Measurements from ENCODE around the gene C16orf78.

The C16orf78 gene, protein sequence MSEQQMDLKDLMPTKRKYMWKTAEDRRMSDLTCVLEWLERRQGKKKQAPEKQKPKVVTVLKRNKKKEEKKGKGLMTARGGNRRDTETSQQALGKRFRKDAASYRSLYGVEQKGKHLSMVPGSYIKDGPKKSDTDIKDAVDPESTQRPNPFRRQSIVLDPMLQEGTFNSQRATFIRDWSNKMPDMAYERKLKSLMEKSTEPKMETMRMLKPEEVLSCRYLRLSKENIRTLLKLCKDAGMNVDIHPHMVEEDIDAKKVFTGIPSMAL

GRCh38 chr16:49373504-49373903 is at the start of gene C16orf78:
C16orf78 (plus strand) TSS chr16:49373804; CDS start chr16:49373940, 136 bp downstream.
- DNase-seq: no peak

DNA sequence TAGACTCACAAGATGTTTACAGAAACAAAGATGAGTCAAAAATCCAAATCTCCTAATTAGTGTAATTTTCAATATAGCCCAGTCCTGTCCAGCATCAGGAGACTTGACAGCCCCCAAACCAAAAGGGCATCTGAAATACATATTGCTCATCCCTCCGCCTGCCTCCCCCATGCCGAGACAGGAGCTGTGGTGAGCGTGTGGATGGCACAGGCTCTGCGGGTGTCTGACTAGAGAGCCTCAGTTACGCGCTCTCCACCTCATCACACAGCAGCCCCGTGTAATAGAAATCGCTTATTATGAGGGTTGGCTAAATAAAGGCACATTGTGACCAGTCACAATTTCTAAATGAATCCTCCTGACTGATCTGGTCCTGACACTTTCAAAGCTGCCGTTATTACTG is 48.9 kb upstream of the C16orf78 start:
- no peak for DNase-seq

DNA sequence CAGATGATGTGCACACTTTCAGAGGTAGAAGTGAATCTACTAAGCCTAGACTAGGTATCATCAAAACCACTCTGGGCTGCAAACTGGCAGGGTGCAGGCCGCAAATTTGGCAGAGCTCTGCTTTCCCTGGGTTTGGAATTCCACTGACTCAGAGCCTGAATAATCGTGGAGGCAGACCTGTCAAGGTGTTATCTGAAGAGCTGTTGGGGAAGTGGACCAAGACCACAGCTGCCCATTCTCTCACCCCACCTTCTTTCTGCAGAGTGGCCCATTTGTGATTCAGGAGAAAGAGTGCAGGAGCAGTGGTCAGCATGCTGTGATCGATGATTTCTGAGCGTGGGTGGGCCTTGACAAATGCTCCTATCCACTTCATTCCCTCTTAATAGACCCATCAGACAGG is 46.1 kb upstream of the C16orf78 start:
- no peak for DNase-seq

GRCh38 chr16:49328325-49328724 is 45.3 kb upstream of the C16orf78 start:
- no peak for DNase-seq

DNA sequence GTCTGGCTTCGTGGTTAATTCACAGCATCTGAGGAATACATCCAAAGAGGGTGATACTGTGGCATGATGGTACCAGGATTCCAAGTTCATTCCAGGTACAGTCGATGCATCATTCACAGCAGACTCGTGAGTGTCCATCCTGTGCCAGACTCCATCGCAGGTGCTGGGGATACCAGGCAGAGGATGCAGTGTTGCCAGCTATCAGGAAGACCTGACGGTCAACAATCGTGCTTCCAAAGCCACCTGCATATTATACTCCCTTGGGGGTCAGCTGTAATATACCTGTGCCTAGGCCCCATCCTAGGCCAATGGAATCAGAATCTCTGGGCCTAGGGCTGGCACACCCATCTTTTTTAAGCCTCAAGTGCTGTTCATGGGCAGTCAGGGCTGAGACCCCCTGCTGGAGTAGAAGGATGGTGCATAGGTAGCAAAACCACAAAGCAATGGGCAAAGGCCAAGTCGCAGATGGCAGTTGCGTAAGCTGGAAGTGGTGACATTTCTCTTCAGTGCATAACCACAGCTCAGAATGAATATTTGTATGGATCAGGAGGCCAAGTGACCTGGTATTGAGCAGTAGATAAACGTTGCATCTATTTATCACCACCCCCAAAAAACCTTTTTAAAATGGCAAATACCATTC is 42.9 kb upstream of the C16orf78 start:
- DNase-seq: no peak

GRCh38 chr16:49332589-49333258 is 40.9 kb upstream of the C16orf78 start:
- no peak for DNase-seq

- no peak for DNase-seq
These were observed 40.4 kb upstream of the C16orf78 start for GRCh38 chr16:49333259-49333597.

DNA sequence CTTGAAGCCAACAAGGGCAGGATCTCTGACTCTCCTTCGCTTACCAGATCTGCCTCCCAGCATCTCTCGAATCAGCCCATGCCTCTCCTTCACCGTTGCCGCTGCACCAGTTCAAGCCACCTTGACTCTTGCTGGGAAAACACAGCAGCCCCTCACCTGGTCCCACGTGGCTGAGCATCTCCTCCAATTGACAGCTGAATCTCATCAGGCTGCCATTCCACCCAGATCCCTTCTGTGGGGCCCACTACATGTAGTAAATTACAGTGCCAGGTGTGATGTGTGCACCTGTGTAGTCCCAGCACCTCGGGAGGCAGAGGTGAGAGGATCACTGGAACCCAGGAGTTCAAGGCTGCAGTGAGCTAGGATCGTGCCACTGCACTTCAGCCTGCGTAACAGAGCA is 37.8 kb upstream of the C16orf78 start:
- DNase-seq: no peak

DNA sequence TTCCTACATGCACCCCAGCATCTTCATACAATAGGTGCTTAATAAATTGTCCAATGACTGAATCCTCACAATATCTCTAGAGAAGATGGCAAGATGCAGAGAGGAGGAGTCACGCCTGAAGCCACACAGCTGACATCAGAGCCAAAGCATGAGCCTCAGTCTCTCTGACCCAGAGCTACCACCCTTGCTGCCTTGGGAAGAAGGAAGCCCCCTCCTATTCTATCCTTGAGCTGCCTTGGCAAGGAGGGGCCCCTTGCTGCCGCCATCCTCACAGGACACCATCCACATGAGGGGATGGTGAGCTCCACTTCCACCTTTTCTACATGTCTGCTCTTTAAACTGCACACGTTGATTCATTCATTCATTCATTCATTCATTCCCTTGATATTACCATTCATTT is 37.0 kb upstream of the C16orf78 start:
- no peak for DNase-seq

- DNase-seq: no peak
These were observed 35.7 kb upstream of the C16orf78 start for GRCh38 chr16:49337814-49338350.

DNA sequence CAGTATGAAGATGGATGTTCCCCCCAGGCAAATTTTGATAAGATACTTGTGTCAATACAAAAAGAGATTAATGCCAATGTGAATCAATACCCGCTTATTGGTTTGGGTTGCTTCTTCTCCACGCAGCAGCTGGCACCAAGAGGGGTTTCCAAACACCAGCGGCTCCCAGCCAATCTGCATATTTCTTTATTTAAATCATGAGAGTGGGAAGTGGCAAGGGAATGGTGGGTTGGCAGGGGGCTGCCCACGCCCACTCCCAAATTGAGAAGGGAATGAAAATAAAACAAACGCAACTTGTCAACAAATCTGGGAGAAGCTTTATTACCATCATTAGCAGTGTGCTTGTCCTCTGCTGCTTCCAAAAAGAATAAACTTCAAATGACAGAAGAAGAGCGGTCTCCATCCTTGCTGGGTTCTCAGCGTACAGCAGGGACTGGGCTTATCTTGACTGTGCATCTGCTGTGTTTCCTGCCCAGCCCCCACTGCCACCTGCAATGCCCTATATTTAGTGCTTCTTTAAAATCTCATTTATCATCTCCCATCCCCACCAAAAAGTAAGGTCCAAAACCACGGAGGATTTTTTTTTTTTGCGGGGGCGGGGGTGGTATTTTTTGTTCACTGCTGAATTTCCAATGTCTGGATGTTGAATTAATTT is 34.9 kb upstream of the C16orf78 start:
- no peak for DNase-seq

- DNase-seq: no peak
These were observed 33.1 kb upstream of the C16orf78 start for GRCh38 chr16:49340466-49340865.

GRCh38 chr16:49341706-49342105 is 31.9 kb upstream of the C16orf78 start:
- no peak for DNase-seq

- DNase-seq: no peak
These were observed 31.0 kb upstream of the C16orf78 start for GRCh38 chr16:49342336-49343265.

- DNase-seq: no peak
These were observed 30.3 kb upstream of the C16orf78 start for GRCh38 chr16:49343291-49343690.

DNA sequence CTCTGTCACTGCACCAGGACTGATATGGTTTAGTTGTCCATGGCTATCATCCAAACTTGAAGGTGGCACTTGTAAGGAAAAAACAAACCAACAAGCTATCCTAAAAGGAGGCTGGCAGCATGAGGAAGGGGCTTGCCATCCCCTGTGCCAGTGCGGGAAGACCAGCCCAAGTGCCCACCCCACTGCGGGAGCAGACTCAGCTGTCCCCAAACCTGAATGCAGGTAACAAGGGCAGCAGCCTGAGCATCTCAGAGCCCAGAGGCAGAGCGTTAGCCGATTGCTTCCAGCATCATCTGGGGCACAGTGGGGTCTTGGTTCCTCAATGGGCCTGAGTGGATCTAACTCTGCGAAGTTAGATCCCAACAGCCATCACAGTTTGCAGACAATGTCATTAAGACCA is 29.2 kb upstream of the C16orf78 start:
- DNase-seq: no peak

- DNase-seq: no peak
These were observed 27.8 kb upstream of the C16orf78 start for GRCh38 chr16:49345829-49346228.

DNA sequence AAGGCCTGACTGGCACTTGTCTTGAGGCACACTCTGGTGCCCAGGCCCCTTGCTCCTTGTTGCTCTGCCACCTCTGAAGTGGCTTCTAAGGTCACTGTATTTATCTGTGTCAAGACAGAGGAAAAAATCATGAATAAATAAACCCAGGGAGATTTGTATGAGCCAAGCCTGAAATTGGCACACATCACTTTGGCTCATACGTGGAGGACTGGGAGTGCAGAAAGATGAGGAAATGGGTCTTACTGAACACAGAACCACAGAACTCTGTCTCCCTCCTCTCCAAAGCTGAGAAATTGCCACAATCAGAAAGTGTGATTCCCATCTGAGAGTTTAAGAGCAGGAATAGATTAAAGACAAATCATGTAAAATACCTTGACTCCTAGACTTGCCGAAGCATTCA is 27.1 kb upstream of the C16orf78 start:
- no peak for DNase-seq

- DNase-seq: no peak
These were observed 26.1 kb upstream of the C16orf78 start for GRCh38 chr16:49347476-49347875.

DNA sequence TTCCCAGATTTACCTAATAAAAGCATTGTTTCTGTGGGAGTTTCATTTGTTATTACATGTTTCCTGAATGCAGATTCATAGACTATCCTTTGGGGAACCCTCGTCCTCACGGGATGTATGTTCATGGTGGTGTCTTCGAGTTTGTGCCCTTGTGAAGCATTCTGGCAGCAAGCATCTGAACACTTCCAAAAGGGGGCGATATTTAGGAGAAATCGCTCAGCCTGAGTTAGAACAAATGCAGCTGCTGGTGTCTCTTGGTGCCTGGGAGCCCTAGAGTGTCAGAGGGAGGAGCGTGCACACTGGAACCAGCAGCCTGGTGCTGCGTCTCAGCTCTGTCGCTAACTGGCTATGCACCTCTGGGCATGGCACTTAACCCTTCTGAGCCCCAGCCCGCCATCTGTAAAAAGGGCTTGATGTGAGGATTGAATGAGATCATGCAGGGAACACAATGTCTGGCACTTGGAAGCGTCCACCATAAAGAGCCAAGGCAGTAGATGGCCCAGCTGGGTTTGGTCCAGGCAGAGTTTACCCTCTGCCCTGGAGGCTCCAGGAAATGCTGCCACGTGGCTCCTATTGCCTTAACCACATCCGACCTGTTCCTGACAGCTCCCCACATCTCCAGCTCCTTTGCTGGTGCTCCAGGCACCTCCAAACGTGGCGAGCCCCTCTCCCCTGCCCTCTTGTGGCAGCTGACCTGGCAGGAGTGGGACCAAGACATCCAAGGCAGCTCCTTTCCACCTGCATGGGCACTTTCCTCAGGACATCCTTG is 25.0 kb upstream of the C16orf78 start:
- no peak for DNase-seq

DNA sequence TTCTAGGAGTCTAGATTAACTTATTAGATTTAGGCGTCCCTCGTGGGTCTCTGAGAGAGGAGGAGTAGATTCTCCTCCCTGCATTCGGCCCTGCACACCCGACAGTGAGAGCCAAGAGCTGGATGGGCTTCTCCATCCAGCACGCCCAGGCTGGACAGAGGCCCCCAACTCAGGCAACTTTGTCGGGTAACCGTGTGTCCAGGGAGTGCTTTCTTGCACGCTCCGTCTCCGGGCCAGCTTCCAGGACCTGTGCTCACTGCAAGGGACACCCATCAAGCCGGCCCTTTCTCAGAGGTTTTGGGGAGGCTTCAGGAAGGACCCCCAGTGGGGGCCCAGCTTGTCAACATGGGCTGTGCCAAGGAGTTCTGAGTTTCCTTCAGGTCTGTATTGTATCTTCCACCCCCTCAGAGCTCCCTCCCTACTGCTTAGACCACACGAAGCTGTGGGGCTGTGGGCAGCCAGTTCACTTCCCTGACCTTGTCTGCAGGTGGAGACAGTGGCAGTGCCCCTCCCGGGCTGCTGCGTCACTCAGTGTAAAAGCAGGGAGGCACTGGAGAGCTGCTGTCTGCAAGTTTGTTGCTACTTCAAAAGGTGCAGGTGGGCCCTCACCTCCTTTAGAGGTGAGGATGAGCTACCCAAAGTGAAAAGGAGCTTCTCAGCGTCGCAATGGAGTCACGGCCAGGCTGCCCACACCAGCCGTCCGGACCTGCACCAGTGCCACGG is 24.0 kb upstream of the C16orf78 start:
- DNase-seq: no peak

All from activated CD4-positive, alpha-beta T cell treated with anti-CD3 and anti-CD28 coated beads, Interleukin-2, amount 50 U/mL, for 4 hours (primary cell).